Stimulated activated CD8-positive, alpha-beta memory T cell treated with anti-CD3 and anti-CD28 coated beads, Interleukin-15, amount 100 ng/mL, for 4 hours (primary cell): ENCODE measurements around the gene LPAR6.

Experiments
- DNase-seq, 2 donors: peaks; one replicate each; pipeline ENCODE4 v3.0.0-alpha.2; 2020; ENCODE audit warnings: low read depth in 2 of 2

LPAR6 gene

GRCh38 chr13:48369988-48370387 is 42.9 kb downstream of the LPAR6 start:
- DNase-seq, result no peak
